Nephron progenitor cell (in vitro differentiated cells): ENCODE data around the gene FFAR1.
"Not testable (repeated sequence)": the region's sequence is repeated elsewhere in the genome, so short reads cannot be mapped to it uniquely, and the experiment has no call there.

Experiments used
- DNase-seq: peaks from one replicate; pipeline ENCODE4 v3.0.0; 2021
- H3K27ac Mint-ChIP-seq: 2 replicates; pipeline ENCODE4 v1.8.0; 2021; ENCODE audit warnings: mild to moderate bottlenecking, moderate library complexity, mixed read lengths
- H3K27me3 Mint-ChIP-seq: 2 replicates; pipeline ENCODE4 v1.8.0; 2021; ENCODE audit warnings: mild to moderate bottlenecking, low read depth, mixed read lengths; ENCODE audit not compliant: poor library complexity
- H3K36me3 Mint-ChIP-seq: 2 replicates; pipeline ENCODE4 v1.8.0; 2021; ENCODE audit warnings: low read depth, mixed read lengths
- H3K4me1 Mint-ChIP-seq: 2 replicates; pipeline ENCODE4 v1.8.0; 2021; ENCODE audit warnings: mixed read lengths
- H3K4me3 Mint-ChIP-seq: 2 replicates; pipeline ENCODE4 v1.8.0; 2021; ENCODE audit warnings: mild to moderate bottlenecking, moderate library complexity, mixed read lengths
- H3K9me3 Mint-ChIP-seq: 2 replicates; pipeline ENCODE4 v1.8.0; 2021; ENCODE audit warnings: mild to moderate bottlenecking, moderate library complexity, mixed read lengths
- CTCF ChIP-seq: fragments of 200-600 bp; sonication (generic); IDR thresholded peaks from 2 replicates; pipeline ENCODE4 v1.5.0; 2021; ENCODE audit warnings: antibody characterized with exemption

Gene FFAR1

GRCh38 chr19:35378356-35378755 lies 30.7 kb downstream of the FFAR1 start:
- H3K9me3 Mint-ChIP-seq: peaks cover 52% of the 10 kb centered on the region
- peaks cover 37% of the 10 kb centered on the region for H3K27me3 Mint-ChIP-seq
- H3K4me1 Mint-ChIP-seq: peaks cover 44% of the 10 kb centered on the region
- H3K36me3 Mint-ChIP-seq: no peaks in the 10 kb centered on the region
- no peak overlapping the region for H3K4me3 Mint-ChIP-seq
- no peak for DNase-seq
- H3K27ac Mint-ChIP-seq: no peak overlapping the region
- no peak for TF ChIP-seq CTCF

GRCh38 chr19:35379545-35379944 lies 31.8 kb downstream of the FFAR1 start:
- H3K27ac Mint-ChIP-seq, H3K4me3 Mint-ChIP-seq, DNase-seq, H3K36me3 Mint-ChIP-seq: not testable (repeated sequence)
- peaks cover 52% of the 10 kb centered on the region for H3K9me3 Mint-ChIP-seq
- H3K27me3 Mint-ChIP-seq: peaks cover 31% of the 10 kb centered on the region
- peaks cover 33% of the 10 kb centered on the region for H3K4me1 Mint-ChIP-seq

- peaks cover 29% of the 10 kb centered on the region for H3K4me1 Mint-ChIP-seq
- TF ChIP-seq CTCF: no peak
- H3K9me3 Mint-ChIP-seq: peaks cover 53% of the 10 kb centered on the region
- H3K36me3 Mint-ChIP-seq: no peaks in the 10 kb centered on the region
- no peak overlapping the region for H3K27ac Mint-ChIP-seq
- H3K27me3 Mint-ChIP-seq: peaks cover 27% of the 10 kb centered on the region
- no peak overlapping the region for H3K4me3 Mint-ChIP-seq
- DNase-seq: no peak
Observed at GRCh38 chr19:35379992-35380391, 32.3 kb downstream of the FFAR1 start.

GRCh38 chr19:35380450-35381124 lies 32.9 kb downstream of the FFAR1 start:
- TF ChIP-seq CTCF: no peak
- DNase-seq: no peak
- no peak overlapping the region for H3K4me3 Mint-ChIP-seq

GRCh38 chr19:35381318-35381717 lies 33.6 kb downstream of the FFAR1 start:
- peaks cover 21% of the 10 kb centered on the region for H3K27me3 Mint-ChIP-seq
- no peak for TF ChIP-seq CTCF
- H3K4me3 Mint-ChIP-seq: no peak overlapping the region
- H3K4me1 Mint-ChIP-seq: peaks cover 16% of the 10 kb centered on the region
- no peak for DNase-seq
- H3K36me3 Mint-ChIP-seq: peaks cover 2% of the 10 kb centered on the region
- no peak overlapping the region for H3K27ac Mint-ChIP-seq
- peaks cover 46% of the 10 kb centered on the region for H3K9me3 Mint-ChIP-seq

More at GRCh38 chr19:35380450-35381124, 32.9 kb downstream of the FFAR1 start:
- peaks cover 21% of the 10 kb centered on the region for H3K27me3 Mint-ChIP-seq
- no peak overlapping the region for H3K27ac Mint-ChIP-seq
- H3K36me3 Mint-ChIP-seq: no peaks in the 10 kb centered on the region
- H3K4me1 Mint-ChIP-seq: peaks cover 23% of the 10 kb centered on the region
- peaks cover 48% of the 10 kb centered on the region for H3K9me3 Mint-ChIP-seq

- H3K4me3 Mint-ChIP-seq: no peak overlapping the region
- H3K36me3 Mint-ChIP-seq: peaks cover 5% of the 10 kb centered on the region
- DNase-seq: no peak
- H3K9me3 Mint-ChIP-seq: peaks cover 52% of the 10 kb centered on the region
- H3K4me1 Mint-ChIP-seq: peaks cover 14% of the 10 kb centered on the region
- TF ChIP-seq CTCF: no peak
- H3K27ac Mint-ChIP-seq: no peak overlapping the region
- peaks cover 23% of the 10 kb centered on the region for H3K27me3 Mint-ChIP-seq
Observed at GRCh38 chr19:35381926-35382325, 34.2 kb downstream of the FFAR1 start.
